HepG2 (cell line): Measurements from ENCODE around the gene KCNAB3. TPM values are rescaled to one million over a fixed set of nuclear protein-coding genes. Genes with fewer than 3 reads are reported as not detected.

Experiments
- ATAC-seq: fragments of 200-7000 bp; cut with Tn5 transposase; 3 replicates; pipeline ENCODE4 v1.9.1; 2020; ENCODE audit warnings: mild to moderate bottlenecking, moderate library complexity
- BruUV-seq: library from RNA; stranded (reverse); fragments of 400-500 nt; replicated peaks from 2 replicates; lab custom pipeline; 2021; lab: Mats Ljungman, UMichigan
- CTCF ChIA-PET: fragments of 300-600 bp; formaldehyde crosslinking; extraction: SDS; loops from one replicate; lab custom pipeline; 2021; ENCODE audit warnings: low total read pairs, inconsistent platforms, low intra/inter-chr PET ratio; lab: Yijun Ruan, JAX
- POLR2A ChIA-PET: fragments of 350-600 bp; sonication (Branson Sonifier 250); formaldehyde crosslinking; loops from one replicate; lab custom pipeline; 2020; ENCODE audit warnings: antibody characterized with exemption, inconsistent platforms; lab: Yijun Ruan, JAX
- DNase-seq: peaks from one replicate; pipeline ENCODE4 v3.0.0-alpha.2; 2015; ENCODE audit warnings: low spot score
- FAIRE-seq: peaks from 3 replicates; lab custom pipeline; 2011; peaks lifted over from hg19 to GRCh38; lab: Jason Lieb, UNC
- H2AFZ ChIP-seq: one replicate; pipeline ENCODE4 v1.6.1; 2011; ENCODE audit warnings: low read length, inconsistent platforms
- H3K27ac ChIP-seq: fragments of 300-600 bp; 3 replicates; pipeline ENCODE4 v1.8.0; 2011; ENCODE audit warnings: mixed run types, mild to moderate bottlenecking, mixed read lengths, low read length, inconsistent platforms; ENCODE audit not compliant: insufficient read depth; ENCODE audit errors: extremely low read length
- H3K27me3 ChIP-seq, 2 experiments: fragments of 200-600 bp in 1 of 2; 2 replicates in 1 of 2; 3 replicates in 1 of 2; pipeline versions ENCODE4 v1.6.0 to v1.8.0; 2011; ENCODE audit warnings: low read length in 2 of 2, mild to moderate bottlenecking in 2 of 2, moderate library complexity in 2 of 2, inconsistent platforms in 1 of 2; ENCODE audit not compliant: insufficient read depth in 2 of 2, control insufficient read depth in 1 of 2
- H3K36me3 ChIP-seq, 2 experiments: fragments of 200-600 bp in 1 of 2; replicated peaks in 1 of 2; 2 replicates in 1 of 2; 3 replicates in 1 of 2; pipeline versions ENCODE4 v1.5.1 to v1.8.0; 2011; ENCODE audit warnings: low read length in 2 of 2, inconsistent platforms in 1 of 2; ENCODE audit not compliant: insufficient read depth in 2 of 2, control insufficient read depth in 1 of 2
- H3K4me1 ChIP-seq: 2 replicates; pipeline ENCODE4 v1.5.1; 2012; ENCODE audit warnings: low read length, inconsistent platforms; ENCODE audit not compliant: insufficient read depth
- H3K4me2 ChIP-seq: 2 replicates; pipeline ENCODE4 v1.6.0; 2011; ENCODE audit warnings: low read depth, low read length, inconsistent platforms
- H3K4me3 ChIP-seq, 3 experiments: fragments of 200-600 bp in 1 of 3; sonication (generic), shearing (Covaris generic) in 1 of 3; replicated peaks in 1 of 3; 2 replicates each; pipeline ENCODE4 v1.5.1; 2011 to 2016; ENCODE audit warnings: low read length in 3 of 3, inconsistent platforms in 2 of 3, low read depth in 2 of 3, mild to moderate bottlenecking in 2 of 3, control low read depth in 1 of 3, mixed read lengths in 1 of 3; ENCODE audit not compliant: insufficient read depth in 1 of 3
- H3K79me2 ChIP-seq: one replicate; pipeline ENCODE4 v1.6.1; 2011; ENCODE audit warnings: low read length, inconsistent platforms; ENCODE audit not compliant: insufficient read depth
- H3K9ac ChIP-seq: 2 replicates; pipeline ENCODE4 v1.6.0; 2011; ENCODE audit warnings: mild to moderate bottlenecking, low read depth, low read length, inconsistent platforms; ENCODE audit not compliant: insufficient read depth
- H3K9me3 ChIP-seq: 2 replicates; pipeline ENCODE4 v1.5.1; 2012; ENCODE audit warnings: mild to moderate bottlenecking, low read length
- H4K20me1 ChIP-seq: 2 replicates; pipeline ENCODE4 v1.6.0; 2011; ENCODE audit warnings: inconsistent platforms, mild to moderate bottlenecking, low read length, moderate library complexity; ENCODE audit not compliant: insufficient read depth
- ATF1 ChIP-seq: IDR thresholded peaks from 2 replicates; pipeline ENCODE4 v1.6.1; 2016; ENCODE audit warnings: mild to moderate bottlenecking, control low read depth
- CBX1 ChIP-seq: IDR thresholded peaks from one replicate; pipeline ENCODE4 v1.6.1; 2016; ENCODE audit warnings: antibody characterized with exemption, low read depth
- JUNB ChIP-seq: sonication (generic); formaldehyde crosslinking; IDR thresholded peaks from 2 replicates; pipeline ENCODE4 v1.8.0; 2022; ENCODE audit warnings: missing genetic modification reagents, mild to moderate bottlenecking, borderline replicate concordance
- LCORL ChIP-seq, 2 experiments: fragments of 450-650 bp in 1 of 2; sonication (generic) in 1 of 2; formaldehyde crosslinking in 1 of 2; IDR thresholded peaks; 2 replicates each; pipeline versions ENCODE4 v1.5.0 to v1.6.1; 2017 to 2020; ENCODE audit warnings: antibody characterized with exemption in 1 of 2, missing genetic modification reagents in 1 of 2
- MAFK ChIP-seq, 2 experiments: IDR thresholded peaks in 1 of 2; conservative IDR thresholded peaks in 1 of 2; 2 replicates each; pipeline ENCODE4 v1.6.1; 2011; ENCODE audit warnings: improper control_type of control experiment in 2 of 2, low read length in 2 of 2
- MEF2D ChIP-seq: sonication (generic); formaldehyde crosslinking; IDR thresholded peaks from 2 replicates; pipeline ENCODE4 v1.5.1; 2020; ENCODE audit warnings: mild to moderate bottlenecking, missing genetic modification reagents
- PRDM15 ChIP-seq: sonication (generic); formaldehyde crosslinking; IDR thresholded peaks from 2 replicates; pipeline ENCODE4 v1.4.0; 2020; ENCODE audit warnings: missing genetic modification reagents
- RXRA ChIP-seq: sonication (generic); formaldehyde crosslinking; IDR thresholded peaks from 2 replicates; pipeline ENCODE4 v1.5.1; 2020; ENCODE audit warnings: missing genetic modification reagents
- SP4 ChIP-seq: sonication (generic); formaldehyde crosslinking; IDR thresholded peaks from 2 replicates; pipeline ENCODE4 v1.8.1; 2023; ENCODE audit warnings: mild to moderate bottlenecking, missing genetic modification reagents
- ZBTB1 ChIP-seq: sonication (generic); formaldehyde crosslinking; IDR thresholded peaks from 2 replicates; pipeline ENCODE4 v1.4.0; 2020; ENCODE audit warnings: missing genetic modification reagents, borderline replicate concordance
- ZBTB2 ChIP-seq: sonication (generic); formaldehyde crosslinking; IDR thresholded peaks from 2 replicates; pipeline ENCODE4 v1.8.0; 2022; ENCODE audit warnings: low read depth, missing genetic modification reagents
- ZFP62 ChIP-seq: sonication (generic); formaldehyde crosslinking; IDR thresholded peaks from 2 replicates; pipeline ENCODE4 v1.4.0; 2020; ENCODE audit warnings: missing genetic modification reagents
- ZNF513 ChIP-seq: sonication (generic); formaldehyde crosslinking; conservative IDR thresholded peaks from 2 replicates; pipeline ENCODE4 v1.5.0; 2020; ENCODE audit warnings: missing genetic modification reagents
- ZNF597 ChIP-seq: sonication (generic); formaldehyde crosslinking; IDR thresholded peaks from 2 replicates; pipeline ENCODE4 v1.5.0; 2020; ENCODE audit warnings: missing genetic modification reagents
- ZNF724P ChIP-seq: sonication (generic); formaldehyde crosslinking; IDR thresholded peaks from 2 replicates; pipeline ENCODE4 v1.8.0; 2022; ENCODE audit warnings: missing genetic modification reagents, borderline replicate concordance
- WGBS: methylation state at CpG from one replicate; pipeline ENCODE4 v1.1.6; 2017; ENCODE audit warnings: low lambda C conversion rate; 5-methylcytosine and 5-hydroxymethylcytosine counted together
- in situ Hi-C: cut with HindIII; loops from 2 replicates; pipeline ENCODE4 v1.10.0; 2017; ENCODE audit warnings: low pct_unique_long_range_greater_than_20kb; ENCODE audit not compliant: extremely low pct_ligation_motif_present
- intact Hi-C: fragments of 100-400 bp; cut with micrococcal nuclease; formaldehyde crosslinking; loops from one replicate; pipeline ENCODE4 v1.10.0; 2022; ENCODE audit not compliant: unreplicated experiment
- polyA plus RNA-seq, 8 experiments: library from polyadenylated mRNA; depleted of rRNA in 3 of 8; stranded (reverse) in 7 of 8; unstranded in 1 of 8; fragments of >200 nt; fragmentation: Illumina TruSeq in 4 of 8; extraction: Trizol in 4 of 8; gene quantifications; 2 replicates each; pipeline versions ENCODE4 v1.2.1 to v1.2.3, GENCODE V29; 2011 to 2016; ENCODE audit warnings: low read depth in 4 of 8, missing spikeins in 1 of 8, mixed read lengths in 1 of 8; ENCODE audit not compliant: insufficient read depth in 1 of 8
- total RNA-seq, 5 experiments: library from RNA; depleted of rRNA; stranded (reverse); fragments of >200 nt; fragmentation: Illumina TruSeq; extraction: Trizol; gene quantifications; 2 replicates each; pipeline ENCODE4 v1.2.3, GENCODE V29; 2016; ENCODE audit warnings: low read depth in 1 of 5

The KCNAB3 gene
- total and polyA plus RNA-seq, 2 of the 13 experiments (the other 11 are each of a cell fraction or from before 2014, with no cell fraction given) = 0.29 to 0.88 TPM

GRCh38 chr17:7961421-7961820, 31.8 kb upstream of the KCNAB3 start:
- ATAC-seq (no peak), FAIRE-seq (no peak), DNase-seq (no peak)
- no peak for TF ChIP-seq JUNB (CRISPR knock-in tag)
- no peak for TF ChIP-seq MEF2D (CRISPR knock-in tag)
- TF ChIP-seq ZBTB1 = no peak
- no peak for TF ChIP-seq ZNF724P (CRISPR knock-in tag)
- no peak for TF ChIP-seq LCORL (IDR thresholded peaks at IDR 0.05)
- TF ChIP-seq LCORL (CRISPR knock-in tag; IDR thresholded peaks at IDR 0.05) = no peak
- no peak for TF ChIP-seq RXRA
- no peak for TF ChIP-seq ZNF597 (CRISPR knock-in tag)
- no peak for TF ChIP-seq ZFP62 (CRISPR knock-in tag)
- no peak for TF ChIP-seq ZNF513 (CRISPR knock-in tag)
- TF ChIP-seq ZBTB2 (CRISPR knock-in tag) = no peak
- TF ChIP-seq CBX1 = no peak
- TF ChIP-seq SP4 (CRISPR knock-in tag) = no peak
- TF ChIP-seq PRDM15 = no peak
- TF ChIP-seq MAFK (conservative IDR thresholded peaks at IDR 0.05 in 1 of 2, IDR thresholded peaks at IDR 0.05 in 1 of 2; ENCODE audit: low read length in 2 of 2) = no peak
- no peak for TF ChIP-seq ATF1
- Histone ChIP-seq H3K27ac (no peak overlapping the region), H4K20me1 (no peaks in the 10 kb centered on the region), H2AFZ (no peak overlapping the region), H3K9me3 (no peaks in the 10 kb centered on the region), H3K9ac (no peak overlapping the region), H3K4me1 (no peaks in the 10 kb centered on the region), H3K36me3 (no peaks in the 10 kb centered on the region), H3K4me2 (no peak overlapping the region), H3K4me3 (no peak overlapping the region), H3K27me3 (0 out of 5 replicates have a peak, but pooled peaks cover 0 to 7% of the 10 kb centered on the region in 2 experiments), H3K79me2 (no peaks in the 10 kb centered on the region)
- 0% methylated on average over 2 of the region's 2 CpGs for WGBS
- POLR2A ChIA-PET = no interaction called here
- CTCF ChIA-PET = no interaction called here
- no TSS peak for BruUV-seq
- in situ Hi-C loops (no loop called here), intact Hi-C loops (no loop called here)
